Hepatocyte (in vitro differentiated cells): ENCODE measurements around the gene FGD2. TPM values are rescaled to one million over a fixed set of nuclear protein-coding genes. Genes with fewer than 3 reads are reported as not detected.

Experiments
- DNase-seq: peaks from one replicate; pipeline ENCODE4 v3.0.0-alpha.2; 2016; ENCODE audit warnings: low spot score
- H2AFZ ChIP-seq: fragments of 200-600 bp; sonication (generic); 2 replicates; pipeline ENCODE4 v1.6.0; 2016; ENCODE audit warnings: antibody characterized with exemption, mild to moderate bottlenecking
- H3K27ac ChIP-seq: fragments of 200-600 bp; sonication (generic); 2 replicates; pipeline ENCODE4 v1.5.1; 2016; ENCODE audit warnings: mild to moderate bottlenecking
- H3K27me3 ChIP-seq: fragments of 200-600 bp; sonication (generic); 2 replicates; pipeline ENCODE4 v1.6.1; 2016
- H3K36me3 ChIP-seq: fragments of 200-600 bp; sonication (generic); replicated peaks from 2 replicates; pipeline ENCODE4 v1.5.1; 2016; ENCODE audit warnings: low read depth; ENCODE audit not compliant: insufficient read depth
- H3K4me1 ChIP-seq: fragments of 200-600 bp; sonication (generic); 2 replicates; pipeline ENCODE4 v1.5.1; 2016; ENCODE audit warnings: mild to moderate bottlenecking, moderate library complexity; ENCODE audit not compliant: insufficient read depth
- H3K4me2 ChIP-seq: fragments of 200-600 bp; sonication (generic); 2 replicates; pipeline ENCODE4 v1.6.0; 2016
- H3K4me3 ChIP-seq: fragments of 200-600 bp; sonication (generic); 2 replicates; pipeline ENCODE4 v1.5.1; 2016; ENCODE audit warnings: mild to moderate bottlenecking
- H3K79me2 ChIP-seq: fragments of 200-600 bp; sonication (generic); 2 replicates; pipeline ENCODE4 v1.6.0; 2017; ENCODE audit warnings: mild to moderate bottlenecking
- H3K9me2 ChIP-seq: fragments of 200-600 bp; sonication (generic); replicated peaks from 2 replicates; pipeline ENCODE4 v1.6.0; 2017; ENCODE audit warnings: mild to moderate bottlenecking; ENCODE audit not compliant: insufficient read depth
- H3K9me3 ChIP-seq: fragments of 200-600 bp; sonication (generic); 2 replicates; pipeline ENCODE4 v1.5.1; 2016; ENCODE audit warnings: low read depth, mild to moderate bottlenecking
- H4K20me1 ChIP-seq: fragments of 200-600 bp; sonication (generic); 2 replicates; pipeline ENCODE4 v1.6.0; 2016; ENCODE audit warnings: mild to moderate bottlenecking; ENCODE audit not compliant: insufficient read depth, poor library complexity, severe bottlenecking
- CTCF ChIP-seq: fragments of 200-600 bp; sonication (generic); IDR thresholded peaks from 2 replicates; pipeline ENCODE4 v1.5.1; 2016; ENCODE audit warnings: antibody characterized with exemption, mild to moderate bottlenecking; ENCODE audit not compliant: poor library complexity
- EZH2 ChIP-seq: fragments of 200-600 bp; sonication (generic); IDR thresholded peaks from 2 replicates; pipeline ENCODE4 v1.6.1; 2016; ENCODE audit warnings: antibody characterized with exemption, mild to moderate bottlenecking, borderline replicate concordance
- EZH2phosphoT487 ChIP-seq: fragments of 200-600 bp; sonication (generic); IDR thresholded peaks from one replicate; pipeline ENCODE4 v1.6.1; 2018; ENCODE audit warnings: antibody characterized with exemption, mild to moderate bottlenecking, low read depth, moderate library complexity; ENCODE audit not compliant: unreplicated experiment, severe bottlenecking
- WGBS: methylation state at CpG from one replicate; pipeline ENCODE4 v1.1.6; 2016; ENCODE audit warnings: low lambda C conversion rate; ENCODE audit errors: missing lambda C conversion rate; 5-methylcytosine and 5-hydroxymethylcytosine counted together
- polyA plus RNA-seq: library from polyadenylated mRNA; unstranded; fragments of >200 nt; fragmentation: Nextera tagmentation; extraction: Ambion mirVana; gene quantifications from 2 replicates; pipeline ENCODE4 v1.2.1, GENCODE V29; 2016
- total RNA-seq: library from RNA; depleted of rRNA; stranded (reverse); fragments of >200 nt; gene quantifications from 2 replicates; pipeline ENCODE4 v1.2.3, GENCODE V29; 2014

The FGD2 gene
- total and polyA plus RNA-seq, 2 experiments from 2014 or later: 4.6 to 5.2 TPM

GRCh38 chr6:37033255-37033654 is 27.8 kb downstream of the FGD2 start:
- Histone ChIP-seq H3K4me1 (no peaks in the 10 kb centered on the region), H3K9me3 (peaks cover 5% of the 10 kb centered on the region), H3K4me2 (no peak overlapping the region), H3K79me2 (no peaks in the 10 kb centered on the region), H3K27me3 (no peaks in the 10 kb centered on the region), H3K36me3 (no peaks in the 10 kb centered on the region), H4K20me1 (no peaks in the 10 kb centered on the region), H3K27ac (no peak overlapping the region), H2AFZ (no peak overlapping the region), H3K4me3 (no peak overlapping the region), H3K9me2 (no peaks in the 10 kb centered on the region)
- no peak for DNase-seq
- TF ChIP-seq CTCF: no peak
- no peak for TF ChIP-seq EZH2phosphoT487
- TF ChIP-seq EZH2: no peak
- WGBS: 87% methylated on average over 7 of the region's 7 CpGs

GRCh38 chr6:37033819-37034795 is 28.7 kb downstream of the FGD2 start:
- Histone ChIP-seq H3K4me3 (no peak overlapping the region), H4K20me1 (no peaks in the 10 kb centered on the region), H3K79me2 (no peaks in the 10 kb centered on the region), H3K9me2 (no peaks in the 10 kb centered on the region), H3K36me3 (no peaks in the 10 kb centered on the region), H3K9me3 (peaks cover 5% of the 10 kb centered on the region), H3K4me1 (peaks cover 3% of the 10 kb centered on the region), H2AFZ (no peak overlapping the region), H3K27me3 (no peaks in the 10 kb centered on the region), H3K27ac (no peak overlapping the region), H3K4me2 (no peak overlapping the region)
- WGBS: 86% methylated on average over 8 of the region's 8 CpGs
- DNase-seq: no peak
- TF ChIP-seq EZH2: no peak
- no peak for TF ChIP-seq CTCF
- no peak for TF ChIP-seq EZH2phosphoT487

GRCh38 chr6:37036146-37036545 is 30.7 kb downstream of the FGD2 start:
- Histone ChIP-seq H3K9me3 (no peaks in the 10 kb centered on the region), H3K36me3 (no peaks in the 10 kb centered on the region), H4K20me1 (no peaks in the 10 kb centered on the region), H3K4me1 (peaks cover 3% of the 10 kb centered on the region), H3K79me2 (no peaks in the 10 kb centered on the region), H2AFZ (no peak overlapping the region), H3K27ac (no peak overlapping the region), H3K27me3 (no peaks in the 10 kb centered on the region), H3K4me2 (no peak overlapping the region), H3K4me3 (no peak overlapping the region), H3K9me2 (no peaks in the 10 kb centered on the region)
- TF ChIP-seq CTCF (no peak), EZH2phosphoT487 (no peak), EZH2 (no peak)
- WGBS: 76% methylated on average over 12 of the region's 12 CpGs
- DNase-seq: no peak
